ENCODE results near the gene MYO18B. TPM values are rescaled to one million over a fixed set of nuclear protein-coding genes. Genes with fewer than 3 reads are reported as not detected.

Gene MYO18B
- polyA plus RNA-seq, 1 donor from 2014 or later: not detected

DNA sequence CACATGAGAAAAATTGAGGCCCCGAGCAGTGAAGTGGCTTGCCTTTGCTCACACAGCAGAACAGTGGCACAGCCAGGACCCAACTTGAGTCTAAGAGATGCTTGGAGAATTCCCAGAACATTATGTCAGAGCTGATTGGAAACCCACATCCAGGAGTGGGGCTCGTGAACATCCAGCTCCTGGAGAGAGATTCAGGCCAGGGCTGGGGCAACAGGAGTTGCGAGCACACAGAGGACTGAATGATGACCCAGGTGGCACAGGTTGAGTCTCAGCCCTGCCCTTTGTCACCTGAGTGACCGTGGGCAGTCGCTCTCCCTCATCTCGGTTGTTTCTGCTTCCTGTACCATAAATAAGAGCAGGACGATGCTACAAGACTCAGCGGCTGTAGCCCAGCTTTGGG, 102.6 kb downstream of the MYO18B start:
- Mint-ChIP-seq H3K4me1 (no peaks in the 10 kb centered on the region), H3K36me3 (no peaks in the 10 kb centered on the region), H3K27me3 (peaks cover 3% of the 10 kb centered on the region), H3K4me3 (no peak overlapping the region), H3K27ac (no peak overlapping the region), H3K9me3 (no peaks in the 10 kb centered on the region)

DNA sequence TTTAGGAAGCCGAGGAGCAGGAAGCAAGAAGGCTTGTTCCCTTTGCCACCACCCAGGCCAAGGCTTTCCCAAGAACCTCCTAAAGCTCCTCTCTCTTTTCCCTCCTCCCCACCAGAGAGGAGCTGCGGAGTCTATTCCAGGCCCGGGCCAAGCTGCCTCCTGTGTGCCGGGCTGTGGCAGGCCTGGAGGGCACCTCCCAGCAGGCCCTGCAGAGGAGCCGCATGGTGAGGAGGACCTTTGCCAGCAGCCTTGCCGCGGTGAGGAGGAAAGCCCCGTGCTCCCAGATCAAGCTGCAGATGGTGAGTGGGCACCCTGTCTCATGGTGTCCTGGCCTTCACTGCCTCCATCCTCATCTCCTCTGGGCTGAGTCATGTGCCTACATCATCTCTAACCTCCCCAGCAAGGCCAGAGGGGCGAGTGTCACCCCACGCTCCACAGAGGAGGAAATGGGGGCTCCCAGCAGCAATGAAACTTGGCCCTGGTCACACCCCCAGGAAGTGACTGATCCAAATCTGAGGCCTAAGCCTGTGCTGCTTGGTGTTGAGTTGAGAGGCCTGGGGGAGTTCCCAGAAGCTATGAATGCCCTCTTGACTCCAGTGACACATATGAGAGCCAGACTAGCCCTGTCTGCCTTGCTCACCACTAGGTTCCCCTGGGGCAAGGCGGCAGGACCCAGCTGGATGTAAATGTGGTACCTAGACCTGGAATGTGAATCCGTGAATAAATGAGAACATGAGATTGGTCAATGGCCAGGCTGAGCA, 104.2 kb downstream of the MYO18B start:
- Mint-ChIP-seq H3K27ac (no peak overlapping the region), H3K9me3 (no peaks in the 10 kb centered on the region), H3K36me3 (no peaks in the 10 kb centered on the region), H3K4me3 (no peak overlapping the region), H3K4me1 (no peaks in the 10 kb centered on the region), H3K27me3 (no peaks in the 10 kb centered on the region)

DNA sequence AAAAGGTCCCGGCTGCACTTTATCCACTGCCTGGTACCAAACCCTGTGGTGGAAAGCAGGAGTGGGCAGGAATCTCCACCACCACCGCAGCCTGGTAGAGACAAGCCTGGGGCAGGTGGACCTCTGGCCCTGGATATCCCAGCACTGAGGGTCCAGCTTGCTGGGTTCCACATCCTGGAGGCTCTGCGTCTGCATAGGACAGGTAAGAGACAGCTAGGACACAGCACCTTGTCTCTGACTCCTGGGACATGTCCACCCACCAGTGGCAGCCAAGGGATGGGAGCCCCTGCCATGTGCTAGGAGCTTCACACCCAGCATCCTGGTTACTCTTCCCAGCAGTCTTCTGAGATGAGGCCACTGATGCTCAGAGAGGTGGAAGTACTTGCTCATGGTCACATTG, 105.5 kb downstream of the MYO18B start:
- H3K9me3 Mint-ChIP-seq: no peaks in the 10 kb centered on the region
- no peaks in the 10 kb centered on the region for H3K27me3 Mint-ChIP-seq
- no peak overlapping the region for H3K4me3 Mint-ChIP-seq
- H3K4me1 Mint-ChIP-seq: no peaks in the 10 kb centered on the region
- no peaks in the 10 kb centered on the region for H3K36me3 Mint-ChIP-seq
- no peak overlapping the region for H3K27ac Mint-ChIP-seq

GRCh38 chr22:25848954-25849353, 107.0 kb downstream of the MYO18B start:
- Mint-ChIP-seq H3K27me3 (no peaks in the 10 kb centered on the region), H3K4me1 (no peaks in the 10 kb centered on the region), H3K9me3 (no peaks in the 10 kb centered on the region), H3K4me3 (no peak overlapping the region), H3K36me3 (no peaks in the 10 kb centered on the region), H3K27ac (no peak overlapping the region)

GRCh38 chr22:25849522-25849921, 107.5 kb downstream of the MYO18B start:
- Mint-ChIP-seq H3K9me3 (no peaks in the 10 kb centered on the region), H3K4me3 (no peak overlapping the region), H3K27me3 (no peaks in the 10 kb centered on the region), H3K27ac (no peak overlapping the region), H3K36me3 (no peaks in the 10 kb centered on the region), H3K4me1 (no peaks in the 10 kb centered on the region)

- H3K4me1 Mint-ChIP-seq: no peaks in the 10 kb centered on the region
- no peak overlapping the region for H3K27ac Mint-ChIP-seq
- H3K27me3 Mint-ChIP-seq: no peaks in the 10 kb centered on the region
- H3K36me3 Mint-ChIP-seq: peaks cover 2% of the 10 kb centered on the region
- H3K9me3 Mint-ChIP-seq: peaks cover 0 to 2% (median 0%) of the 10 kb centered on the region in 3 donors
- no peak overlapping the region for H3K4me3 Mint-ChIP-seq
Observed at GRCh38 chr22:25852223-25852622, 110.2 kb downstream of the MYO18B start.

DNA sequence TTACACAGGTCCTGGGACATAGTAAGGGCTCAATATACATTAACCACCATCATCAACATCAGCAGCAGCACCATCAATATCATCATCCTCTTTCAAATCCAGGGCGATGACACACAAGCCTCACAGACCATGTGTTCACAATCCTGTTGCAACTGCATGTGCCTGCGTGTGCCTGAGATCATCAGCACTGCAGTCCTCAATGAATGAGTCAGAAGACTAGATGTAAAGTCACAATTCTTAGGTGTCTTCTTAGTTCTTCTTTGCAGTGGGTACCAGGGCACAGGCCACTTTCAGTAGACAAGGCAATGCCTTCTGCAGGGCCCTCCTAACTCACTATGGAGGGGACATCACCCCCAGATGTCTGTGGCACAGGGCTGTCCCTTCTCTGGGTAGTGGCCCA, 111.1 kb downstream of the MYO18B start:
- no peaks in the 10 kb centered on the region for H3K4me1 Mint-ChIP-seq

GRCh38 chr22:25853501-25854284, 111.7 kb downstream of the MYO18B start:
- no peaks in the 10 kb centered on the region for H3K27me3 Mint-ChIP-seq

More for the DNA sequence above, 111.1 kb downstream of the MYO18B start:
- Mint-ChIP-seq H3K36me3 (peaks cover 2% of the 10 kb centered on the region), H3K27ac (no peak overlapping the region), H3K4me3 (no peak overlapping the region), H3K27me3 (no peaks in the 10 kb centered on the region), H3K9me3 (peaks cover 0 to 2% (median 0%) of the 10 kb centered on the region in 3 donors)

GRCh38 chr22:25869771-25870170, 127.8 kb downstream of the MYO18B start:
- no peaks in the 10 kb centered on the region for H3K36me3 Mint-ChIP-seq
- peaks cover 0 to 2% (median 2%) of the 10 kb centered on the region in 3 donors for H3K9me3 Mint-ChIP-seq
- no peak overlapping the region for H3K27ac Mint-ChIP-seq
- no peaks in the 10 kb centered on the region for H3K4me1 Mint-ChIP-seq
- H3K4me3 Mint-ChIP-seq: no peak overlapping the region
- H3K27me3 Mint-ChIP-seq: peaks cover 9% of the 10 kb centered on the region

More at GRCh38 chr22:25853501-25854284, 111.7 kb downstream of the MYO18B start:
- Mint-ChIP-seq H3K27ac (no peak overlapping the region), H3K4me3 (no peak overlapping the region), H3K4me1 (no peaks in the 10 kb centered on the region), H3K36me3 (peaks cover 2% of the 10 kb centered on the region), H3K9me3 (peaks cover 0 to 2% (median 0%) of the 10 kb centered on the region in 3 donors)

- Mint-ChIP-seq H3K36me3 (no peaks in the 10 kb centered on the region), H3K4me1 (no peaks in the 10 kb centered on the region), H3K27me3 (peaks cover 6% of the 10 kb centered on the region), H3K9me3 (no peaks in the 10 kb centered on the region), H3K4me3 (no peak overlapping the region), H3K27ac (no peak overlapping the region)
Observed at GRCh38 chr22:25874327-25874726, 132.3 kb downstream of the MYO18B start.

DNA sequence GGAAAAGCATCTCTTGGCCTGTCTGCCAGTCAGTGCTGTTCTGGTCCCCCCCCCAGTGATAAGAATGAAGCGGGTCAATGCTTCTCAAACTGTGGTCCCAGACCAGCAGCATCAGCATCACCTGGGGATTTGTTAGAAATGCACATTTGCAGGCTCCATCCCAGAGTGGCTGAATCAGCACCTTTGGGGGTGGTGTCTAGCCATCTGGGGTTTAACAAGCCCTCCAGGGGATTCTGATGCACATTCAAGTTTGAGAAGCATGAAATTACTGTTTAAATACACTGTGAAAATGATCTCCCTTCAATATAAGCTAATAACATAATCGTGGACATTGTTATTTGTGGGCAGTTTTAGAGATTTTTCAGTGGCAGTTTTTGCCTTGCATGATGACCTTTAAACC, 133.5 kb downstream of the MYO18B start:
- Mint-ChIP-seq H3K4me1 (no peaks in the 10 kb centered on the region), H3K9me3 (no peaks in the 10 kb centered on the region), H3K27ac (no peak overlapping the region), H3K4me3 (no peak overlapping the region), H3K27me3 (peaks cover 6% of the 10 kb centered on the region), H3K36me3 (no peaks in the 10 kb centered on the region)

- Mint-ChIP-seq H3K27ac (no peak overlapping the region), H3K27me3 (peaks cover 6% of the 10 kb centered on the region), H3K4me1 (no peaks in the 10 kb centered on the region), H3K36me3 (no peaks in the 10 kb centered on the region), H3K9me3 (no peaks in the 10 kb centered on the region), H3K4me3 (no peak overlapping the region)
Observed at GRCh38 chr22:25876871-25877270, 134.9 kb downstream of the MYO18B start.

DNA sequence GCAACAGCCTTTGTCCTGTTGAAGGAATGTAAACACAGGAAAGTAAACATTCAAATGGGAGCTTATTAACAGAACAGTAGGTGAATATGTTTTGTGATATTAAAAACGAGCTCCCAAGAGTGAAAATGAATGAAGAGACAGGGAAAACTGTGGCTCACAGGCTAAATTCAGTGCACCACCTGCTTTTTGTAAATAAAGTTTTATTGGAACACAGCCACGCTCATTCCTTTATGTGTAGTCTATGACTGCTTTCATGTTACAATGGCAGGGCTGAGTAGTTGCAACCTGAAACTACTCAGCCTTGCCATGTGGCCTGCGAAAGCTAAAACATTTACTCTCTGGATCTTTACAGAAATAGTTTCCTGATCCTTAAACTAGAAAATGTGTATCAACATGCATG, 136.9 kb downstream of the MYO18B start:
- Mint-ChIP-seq H3K27me3 (peaks cover 7% of the 10 kb centered on the region), H3K9me3 (no peaks in the 10 kb centered on the region), H3K4me1 (no peaks in the 10 kb centered on the region), H3K27ac (no peak overlapping the region), H3K36me3 (no peaks in the 10 kb centered on the region), H3K4me3 (no peak overlapping the region)

GRCh38 chr22:25880524-25880923, 138.5 kb downstream of the MYO18B start:
- H3K27ac Mint-ChIP-seq: no peak overlapping the region
- H3K27me3 Mint-ChIP-seq: peaks cover 12% of the 10 kb centered on the region
- no peaks in the 10 kb centered on the region for H3K36me3 Mint-ChIP-seq
- H3K4me3 Mint-ChIP-seq: no peak overlapping the region
- no peaks in the 10 kb centered on the region for H3K4me1 Mint-ChIP-seq
- no peaks in the 10 kb centered on the region for H3K9me3 Mint-ChIP-seq

DNA sequence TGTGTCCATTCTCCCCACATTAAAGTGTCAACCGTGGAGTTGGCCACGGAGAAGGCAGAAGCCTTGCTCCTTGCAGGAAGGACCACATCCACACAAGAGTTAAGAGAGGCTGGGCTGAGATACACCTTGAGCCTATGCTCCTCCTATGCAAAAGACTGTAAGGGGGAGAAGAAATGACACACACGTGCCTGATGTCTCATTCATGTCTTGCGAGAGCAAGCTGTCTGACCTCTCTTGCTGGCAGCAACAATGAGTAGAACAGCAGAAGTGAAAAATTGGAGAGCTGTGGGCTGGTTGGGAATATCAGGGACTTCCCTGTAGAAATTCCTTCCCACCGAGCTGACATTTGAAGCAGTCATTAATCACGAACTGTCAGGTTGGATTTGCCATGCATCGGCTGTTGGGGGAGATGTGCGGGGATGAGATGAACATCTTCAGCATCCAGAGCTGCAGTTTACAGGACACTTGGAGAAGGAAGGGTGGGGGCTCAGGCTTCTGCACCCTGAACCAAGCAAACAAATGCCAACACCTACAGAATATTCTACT, 139.3 kb downstream of the MYO18B start:
- Mint-ChIP-seq H3K4me1 (no peaks in the 10 kb centered on the region), H3K36me3 (no peaks in the 10 kb centered on the region), H3K4me3 (no peak overlapping the region), H3K9me3 (no peaks in the 10 kb centered on the region), H3K27me3 (peaks cover 11% of the 10 kb centered on the region), H3K27ac (no peak overlapping the region)
